ENCODE measurements around the gene NELFE. TPM values are rescaled to one million over a fixed set of nuclear protein-coding genes. Genes with fewer than 3 reads are reported as not detected.

NELFE gene
- total RNA-seq, 2 experiments from 2014 or later, result 74.3 to 95.1 TPM

GRCh38 chr6:31971993-31972708 lies 13.4 kb upstream of the NELFE start, which contains the start of gene DXO:
Gene DXO, minus strand, starts transcription at chr6:31972138. Its CDS starts 463 bp downstream, at chr6:31971675.
- ATAC-seq, result peak; percentile 96
- peak; percentile 99 for DNase-seq
- Mint-ChIP-seq H3K27me3 (no peaks in the 10 kb centered on the region), H3K9me3 (ENCODE audit: low read depth) (no peaks in the 10 kb centered on the region), H3K36me3 (ENCODE audit: low read depth) (peaks cover 38% of the 10 kb centered on the region), H3K4me1 (peaks cover 43% of the 10 kb centered on the region), H3K4me3 (peak within 1 kb of the TSS; percentile 96), H3K27ac (peak within 1 kb of the TSS; percentile 99)
- intact Hi-C loops (cut with DNase I, micrococcal nuclease), result loop anchor here (1.0 to 10.0 kb wide), 12 partner anchors 13 to 1303 kb away; partner anchors contain the start of genes SKIC2 (in 2 of the 2), ABHD16A (in 1 of the 2), B3GALT4 (in 1 of the 2) and EHMT2 (in 1 of the 2)
- ChIA-PET POLR2A (interaction anchor here (0.9 to 1.8 kb wide), 4 partner anchors 14 to 430 kb away, joined by 3 to 16 read pairs (median 6); partner anchors contain the start of genes DDX39B, GPANK1, NELFE and SKIC2), CTCF (interaction anchor here (0.6 to 1.1 kb wide), 5 partner anchors 11 to 223 kb away, joined by 3 to 6 read pairs (median 4); partner anchors contain the start of genes NELFE and SKIC2)

- DNase-seq, result peak; percentile 20
- CTCF ChIA-PET, result interaction anchor here (0.7 to 1.5 kb wide), 4 partner anchors 10 to 19 kb away, joined by 4 to 6 read pairs (median 4); partner anchors contain the start of genes NELFE and SKIC2
- POLR2A ChIA-PET, result interaction anchor here (1.0 to 1.8 kb wide), 3 partner anchors 13 to 307 kb away, joined by 4 to 16 read pairs (median 8); partner anchors contain the start of genes GPANK1, NELFE and SKIC2
- Mint-ChIP-seq H3K36me3 (ENCODE audit: low read depth) (peaks cover 37% of the 10 kb centered on the region), H3K27ac (peak overlapping the region; percentile 99), H3K9me3 (ENCODE audit: low read depth) (no peaks in the 10 kb centered on the region), H3K4me3 (peak overlapping the region; percentile 96), H3K4me1 (peaks cover 43% of the 10 kb centered on the region), H3K27me3 (no peaks in the 10 kb centered on the region)
- ATAC-seq, result no peak
- intact Hi-C loops (cut with DNase I, micrococcal nuclease), result loop anchor here (10.0 kb wide), 4 partner anchors 223 to 1303 kb away; partner anchors contain the start of genes B3GALT4 (in 1 of the 2), GPSM3 (in 1 of the 2), HSD17B8 (in 1 of the 2) and PBX2 (in 1 of the 2)
Observed at GRCh38 chr6:31971279-31971992, 12.7 kb upstream of the NELFE start.

- H3K36me3 Mint-ChIP-seq (ENCODE audit: low read depth), result peaks cover 37% of the 10 kb centered on the region
- ChIA-PET POLR2A (interaction anchor here (1.0 to 1.8 kb wide), 3 partner anchors 11 to 306 kb away, joined by 8 to 16 read pairs (median 9); partner anchors contain the start of genes GPANK1, NELFE and SKIC2), CTCF (interaction anchor here (1.0 to 1.5 kb wide), 2 partner anchors 11 to 18 kb away, joined by 3 to 4 read pairs; no protein-coding TSS in a partner anchor)
- no peak for ATAC-seq
- peak overlapping the region; percentile 96 for H3K4me3 Mint-ChIP-seq
- DNase-seq, result no peak
- H3K27me3 Mint-ChIP-seq, result no peaks in the 10 kb centered on the region
- peak overlapping the region; percentile 99 for H3K27ac Mint-ChIP-seq
- intact Hi-C loops (cut with DNase I, micrococcal nuclease), result loop anchor here (10.0 kb wide), 4 partner anchors 224 to 1304 kb away; partner anchors contain the start of genes B3GALT4 (in 1 of the 2), GPSM3 (in 1 of the 2), HSD17B8 (in 1 of the 2) and PBX2 (in 1 of the 2)
- peaks cover 43% of the 10 kb centered on the region for H3K4me1 Mint-ChIP-seq
- H3K9me3 Mint-ChIP-seq (ENCODE audit: low read depth), result no peaks in the 10 kb centered on the region
Observed at GRCh38 chr6:31970604-31971271, 12.0 kb upstream of the NELFE start.

GRCh38 chr6:31969712-31970603 lies 11.2 kb upstream of the NELFE start:
- Mint-ChIP-seq H3K36me3 (ENCODE audit: low read depth) (peaks cover 38% of the 10 kb centered on the region), H3K9me3 (ENCODE audit: low read depth) (no peaks in the 10 kb centered on the region), H3K4me3 (peak overlapping the region; percentile 96), H3K4me1 (peaks cover 43% of the 10 kb centered on the region), H3K27me3 (no peaks in the 10 kb centered on the region), H3K27ac (peak overlapping the region; percentile 81)
- POLR2A ChIA-PET, result interaction anchor here (1.8 kb wide), 1 partner anchor 11 kb away, joined by 9 read pairs; the partner anchor contains the start of genes NELFE and SKIC2
- intact Hi-C loops (cut with DNase I, micrococcal nuclease), result loop anchor here (10.0 kb wide), 4 partner anchors 225 to 1305 kb away; partner anchors contain the start of genes B3GALT4 (in 1 of the 2), GPSM3 (in 1 of the 2), HSD17B8 (in 1 of the 2) and PBX2 (in 1 of the 2)
- CTCF ChIA-PET, result interaction anchor here (0.6 to 1.5 kb wide), 3 partner anchors 10 to 18 kb away, joined by 3 to 4 read pairs (median 3); no protein-coding TSS in a partner anchor
- no peak for DNase-seq
- ATAC-seq, result no peak

- no peak for DNase-seq
- no peak for ATAC-seq
- H3K27me3 Mint-ChIP-seq, result no peaks in the 10 kb centered on the region
- peaks cover 42% of the 10 kb centered on the region for H3K36me3 Mint-ChIP-seq (ENCODE audit: low read depth)
- H3K27ac Mint-ChIP-seq, result peak overlapping the region; percentile 81
- H3K4me1 Mint-ChIP-seq, result peaks cover 41% of the 10 kb centered on the region
- H3K4me3 Mint-ChIP-seq, result no peak overlapping the region
- ChIA-PET POLR2A (interaction anchor here (1.8 kb wide), 1 partner anchor 10 kb away, joined by 9 read pairs; the partner anchor contains the start of genes NELFE and SKIC2), CTCF (interaction anchor here (0.6 to 1.0 kb wide), 2 partner anchors 10 to 17 kb away, joined by 3 read pairs; no protein-coding TSS in a partner anchor)
- no peaks in the 10 kb centered on the region for H3K9me3 Mint-ChIP-seq (ENCODE audit: low read depth)
- intact Hi-C loops (cut with DNase I, micrococcal nuclease), result no loop called here
Observed at GRCh38 chr6:31968791-31969711, 10.3 kb upstream of the NELFE start.

- POLR2A ChIA-PET, result no interaction called here
- intact Hi-C loops (cut with DNase I, micrococcal nuclease), result no loop called here
- ATAC-seq (no peak), DNase-seq (no peak)
- CTCF ChIA-PET, result no interaction called here
- peaks cover 33% of the 10 kb centered on the region for H3K4me1 Mint-ChIP-seq
- no peaks in the 10 kb centered on the region for H3K9me3 Mint-ChIP-seq (ENCODE audit: low read depth)
- H3K27me3 Mint-ChIP-seq, result no peaks in the 10 kb centered on the region
- no peak overlapping the region for H3K4me3 Mint-ChIP-seq
- H3K36me3 Mint-ChIP-seq (ENCODE audit: low read depth), result peaks cover 46% of the 10 kb centered on the region
- no peak overlapping the region for H3K27ac Mint-ChIP-seq
Observed at GRCh38 chr6:31968326-31968725, 9.6 kb upstream of the NELFE start.

- no peak overlapping the region for H3K4me3 Mint-ChIP-seq
- H3K27ac Mint-ChIP-seq, result no peak overlapping the region
- no peaks in the 10 kb centered on the region for H3K27me3 Mint-ChIP-seq
- intact Hi-C loops (cut with DNase I, micrococcal nuclease), result no loop called here
- no peaks in the 10 kb centered on the region for H3K9me3 Mint-ChIP-seq (ENCODE audit: low read depth)
- DNase-seq, result no peak
- H3K36me3 Mint-ChIP-seq (ENCODE audit: low read depth), result peaks cover 50% of the 10 kb centered on the region
- ChIA-PET POLR2A (no interaction called here), CTCF (no interaction called here)
- peaks cover 29% of the 10 kb centered on the region for H3K4me1 Mint-ChIP-seq
- ATAC-seq, result no peak
Observed at GRCh38 chr6:31967926-31968320, 9.2 kb upstream of the NELFE start.

GRCh38 chr6:31966997-31967925 lies 8.5 kb upstream of the NELFE start:
- intact Hi-C loops (cut with DNase I, micrococcal nuclease), result no loop called here
- DNase-seq (no peak), ATAC-seq (no peak)
- no peak overlapping the region for H3K27ac Mint-ChIP-seq
- ChIA-PET POLR2A (no interaction called here), CTCF (no interaction called here)
- H3K4me3 Mint-ChIP-seq, result no peak overlapping the region
- H3K4me1 Mint-ChIP-seq, result peaks cover 24% of the 10 kb centered on the region
- H3K27me3 Mint-ChIP-seq, result no peaks in the 10 kb centered on the region
- H3K36me3 Mint-ChIP-seq (ENCODE audit: low read depth), result peaks cover 52% of the 10 kb centered on the region
- no peaks in the 10 kb centered on the region for H3K9me3 Mint-ChIP-seq (ENCODE audit: low read depth)

Data from activated CD4-positive, alpha-beta T cell treated with anti-CD3 and anti-CD28 coated beads for 36 hours (primary cell).